IPS-20b (cell line): ENCODE measurements around the gene RPF1.

Experiments
- H3K27ac ChIP-seq: one replicate; pipeline ENCODE4 v1.5.1; 2013; ENCODE audit warnings: low read length
- H3K27me3 ChIP-seq: 2 replicates; pipeline ENCODE4 v1.6.1; 2013; ENCODE audit warnings: mild to moderate bottlenecking, low read length, inconsistent platforms; ENCODE audit not compliant: insufficient read depth
- H3K36me3 ChIP-seq: 2 replicates; pipeline ENCODE4 v1.6.1; 2013; ENCODE audit warnings: low read depth, mild to moderate bottlenecking, inconsistent platforms, low read length, moderate library complexity; ENCODE audit not compliant: insufficient read depth
- H3K4me1 ChIP-seq: 2 replicates; pipeline ENCODE4 v1.6.1; 2013; ENCODE audit warnings: mild to moderate bottlenecking, control low read depth, inconsistent platforms, low read length, moderate library complexity; ENCODE audit not compliant: insufficient read depth
- H3K4me3 ChIP-seq: 2 replicates; pipeline ENCODE4 v1.5.1; 2013; ENCODE audit warnings: mild to moderate bottlenecking, low read length, inconsistent platforms
- H3K9ac ChIP-seq: 2 replicates; pipeline ENCODE4 v1.6.1; 2013; ENCODE audit warnings: low read depth, mild to moderate bottlenecking, inconsistent platforms, low read length, moderate library complexity
- H3K9me3 ChIP-seq: 2 replicates; pipeline ENCODE4 v1.6.1; 2013; ENCODE audit warnings: mild to moderate bottlenecking, low read depth, low read length, inconsistent platforms; ENCODE audit not compliant: insufficient read depth

RPF1 gene

DNA sequence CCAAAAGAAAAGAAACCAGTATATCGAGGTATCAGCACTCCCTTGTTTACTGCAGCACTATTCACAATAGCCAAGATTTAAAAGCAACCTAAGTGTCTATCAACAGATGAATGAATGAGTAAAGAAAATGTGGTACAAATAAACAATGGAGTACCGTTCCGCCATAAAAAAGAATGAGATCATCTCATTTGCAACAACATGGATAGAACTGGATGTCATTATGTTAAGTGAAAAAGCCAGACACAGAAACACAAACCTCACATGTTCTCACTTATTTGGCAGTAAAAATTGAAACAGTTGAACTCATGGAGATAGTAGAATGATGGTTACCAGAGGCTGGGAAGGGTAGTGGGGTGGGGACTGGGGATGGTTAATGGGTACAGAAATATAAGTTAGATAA, 31.6 kb downstream of the RPF1 start:
- no peaks in the 10 kb centered on the region for H3K27me3 ChIP-seq
- no peaks in the 10 kb centered on the region; the same call in 1 of the 2 replicates for H3K4me1 ChIP-seq
- no peak overlapping the region for H3K27ac ChIP-seq
- H3K9me3 ChIP-seq: peaks cover 5% of the 10 kb centered on the region; the same call in 1 of the 2 replicates
- H3K4me3 ChIP-seq: no peak overlapping the region
- H3K9ac ChIP-seq: no peak overlapping the region
- no peaks in the 10 kb centered on the region for H3K36me3 ChIP-seq

DNA sequence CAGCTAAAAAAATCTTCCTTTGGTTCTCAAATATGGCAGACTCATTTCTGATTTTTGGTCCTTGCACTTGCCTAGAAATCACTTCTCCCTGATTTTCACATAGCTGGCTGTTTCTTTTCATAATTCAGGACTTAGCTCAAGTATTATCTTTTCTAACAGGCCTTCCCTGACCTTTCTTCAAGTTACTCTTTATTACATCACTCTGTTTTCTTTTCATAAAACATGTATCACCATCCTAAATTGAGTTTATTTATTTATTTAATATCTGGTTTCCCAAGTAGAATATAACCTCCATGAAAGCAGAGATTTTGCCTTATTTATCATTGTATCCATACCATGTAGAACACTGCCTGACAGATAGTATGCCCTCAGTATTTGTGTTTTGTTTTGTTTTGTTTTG, 45.5 kb downstream of the RPF1 start:
- Histone ChIP-seq H3K4me1 (no peaks in the 10 kb centered on the region), H3K9me3 (no peaks in the 10 kb centered on the region; the same call in 1 of the 2 replicates), H3K4me3 (no peak overlapping the region), H3K9ac (no peak overlapping the region), H3K27ac (no peak overlapping the region), H3K36me3 (no peaks in the 10 kb centered on the region), H3K27me3 (no peaks in the 10 kb centered on the region)

DNA sequence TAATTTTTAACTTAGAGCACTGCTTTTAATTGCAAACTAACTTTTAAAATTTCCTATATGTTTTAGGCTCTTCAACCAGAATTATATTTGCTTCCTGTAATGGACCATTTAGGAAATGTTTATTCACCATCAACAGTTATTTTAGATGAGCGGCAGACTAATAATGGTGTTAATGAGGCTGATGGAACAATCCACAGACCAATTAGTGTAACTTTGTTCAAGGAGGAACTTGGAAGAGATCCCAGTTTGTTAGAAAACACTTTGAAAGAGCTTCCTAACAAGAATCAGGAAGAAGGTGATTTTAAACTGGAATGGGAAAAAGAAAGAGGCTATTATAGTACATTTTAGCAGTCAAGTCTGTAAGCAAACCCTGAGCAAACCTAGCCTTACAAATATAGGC, 46.7 kb downstream of the RPF1 start:
- H3K4me3 ChIP-seq: no peak overlapping the region
- no peak overlapping the region for H3K9ac ChIP-seq
- H3K27ac ChIP-seq: no peak overlapping the region
- H3K4me1 ChIP-seq: no peaks in the 10 kb centered on the region
- no peaks in the 10 kb centered on the region; the same call in 1 of the 2 replicates for H3K9me3 ChIP-seq
- no peaks in the 10 kb centered on the region for H3K27me3 ChIP-seq
- H3K36me3 ChIP-seq: no peaks in the 10 kb centered on the region

DNA sequence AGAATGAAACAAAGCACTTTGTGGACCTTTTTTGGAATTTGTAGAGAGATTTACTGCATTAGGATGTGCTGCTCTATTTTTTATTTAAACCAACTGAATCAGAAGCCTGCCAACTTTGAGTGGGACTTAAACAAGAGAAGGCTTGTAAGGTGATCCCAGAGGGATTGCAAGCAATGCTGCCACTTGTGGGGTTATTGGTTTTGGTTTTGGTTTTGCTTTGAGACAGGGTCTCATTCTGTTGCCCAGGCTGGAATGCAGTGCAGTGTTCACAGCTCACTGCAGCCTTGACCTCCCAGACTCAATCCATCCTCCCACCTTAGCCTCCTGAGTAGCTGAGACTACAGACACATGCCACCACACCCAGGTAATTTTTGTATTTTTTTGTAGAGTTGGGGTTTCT, 59.5 kb downstream of the RPF1 start:
- no peak overlapping the region for H3K4me3 ChIP-seq
- H3K9ac ChIP-seq: no peak overlapping the region
- no peaks in the 10 kb centered on the region for H3K36me3 ChIP-seq
- no peaks in the 10 kb centered on the region for H3K4me1 ChIP-seq
- H3K27me3 ChIP-seq: no peaks in the 10 kb centered on the region
- H3K9me3 ChIP-seq: no peaks in the 10 kb centered on the region
- H3K27ac ChIP-seq: no peak overlapping the region

DNA sequence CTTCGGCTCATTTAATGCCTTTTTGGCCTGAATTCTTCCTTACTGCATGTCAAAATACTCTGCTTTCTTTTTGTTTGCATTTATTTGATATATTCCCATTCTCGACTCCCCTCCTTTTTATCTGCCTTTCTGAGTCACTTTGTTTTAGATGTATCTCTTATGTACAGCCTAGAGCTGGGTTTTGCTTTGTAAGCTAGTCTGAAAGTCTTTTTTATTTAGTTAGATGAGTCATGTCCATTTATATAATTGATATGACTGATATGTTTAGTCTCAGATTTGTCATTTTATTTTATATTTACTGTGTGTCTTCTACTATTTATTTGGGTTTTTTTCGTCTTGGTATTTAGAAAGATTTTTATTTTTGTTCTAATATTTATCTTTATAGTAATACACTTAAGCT, 60.9 kb downstream of the RPF1 start:
- no peaks in the 10 kb centered on the region for H3K9me3 ChIP-seq
- H3K9ac ChIP-seq: no peak overlapping the region
- H3K27ac ChIP-seq: no peak overlapping the region
- H3K36me3 ChIP-seq: no peaks in the 10 kb centered on the region
- no peaks in the 10 kb centered on the region for H3K4me1 ChIP-seq
- no peak overlapping the region for H3K4me3 ChIP-seq
- no peaks in the 10 kb centered on the region for H3K27me3 ChIP-seq

- H3K27me3 ChIP-seq: no peaks in the 10 kb centered on the region
- no peaks in the 10 kb centered on the region for H3K4me1 ChIP-seq
- H3K27ac ChIP-seq: no peak overlapping the region
- no peaks in the 10 kb centered on the region for H3K36me3 ChIP-seq
- no peak overlapping the region for H3K4me3 ChIP-seq
- H3K9ac ChIP-seq: no peak overlapping the region
- H3K9me3 ChIP-seq: no peaks in the 10 kb centered on the region
Observed at GRCh38 chr1:84540759-84541158, 61.7 kb downstream of the RPF1 start.

DNA sequence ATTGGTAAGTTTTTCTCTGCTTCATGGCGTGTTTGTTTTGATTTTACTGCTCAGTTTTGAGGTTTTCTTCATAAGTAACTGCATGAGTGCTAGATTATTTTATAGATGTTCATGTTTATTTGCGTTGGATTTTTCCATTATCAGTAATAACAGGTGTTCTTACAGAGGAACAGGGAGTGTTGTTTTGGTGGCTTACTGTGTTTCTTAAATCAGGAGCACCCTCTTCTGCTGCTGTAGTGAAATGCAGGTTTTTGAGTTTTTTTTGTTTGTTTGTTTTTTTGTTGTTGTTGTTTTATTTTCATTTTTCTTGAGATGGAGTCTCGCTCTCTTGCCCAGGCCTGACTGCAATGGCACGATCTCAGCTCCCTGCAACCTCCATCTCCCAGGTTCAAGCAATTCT, 62.6 kb downstream of the RPF1 start:
- H3K9ac ChIP-seq: no peak overlapping the region
- H3K27me3 ChIP-seq: no peaks in the 10 kb centered on the region
- no peak overlapping the region for H3K27ac ChIP-seq
- H3K9me3 ChIP-seq: no peaks in the 10 kb centered on the region
- H3K4me1 ChIP-seq: no peaks in the 10 kb centered on the region
- H3K36me3 ChIP-seq: no peaks in the 10 kb centered on the region
- no peak overlapping the region for H3K4me3 ChIP-seq
